ENCODE measurements around the gene COL27A1. TPM values are rescaled to one million over a fixed set of nuclear protein-coding genes. Genes with fewer than 3 reads are reported as not detected.

COL27A1 gene
- total RNA-seq, 3 donors from 2014 or later, result 3.1 to 13.6 (median 4.0) TPM

DNA sequence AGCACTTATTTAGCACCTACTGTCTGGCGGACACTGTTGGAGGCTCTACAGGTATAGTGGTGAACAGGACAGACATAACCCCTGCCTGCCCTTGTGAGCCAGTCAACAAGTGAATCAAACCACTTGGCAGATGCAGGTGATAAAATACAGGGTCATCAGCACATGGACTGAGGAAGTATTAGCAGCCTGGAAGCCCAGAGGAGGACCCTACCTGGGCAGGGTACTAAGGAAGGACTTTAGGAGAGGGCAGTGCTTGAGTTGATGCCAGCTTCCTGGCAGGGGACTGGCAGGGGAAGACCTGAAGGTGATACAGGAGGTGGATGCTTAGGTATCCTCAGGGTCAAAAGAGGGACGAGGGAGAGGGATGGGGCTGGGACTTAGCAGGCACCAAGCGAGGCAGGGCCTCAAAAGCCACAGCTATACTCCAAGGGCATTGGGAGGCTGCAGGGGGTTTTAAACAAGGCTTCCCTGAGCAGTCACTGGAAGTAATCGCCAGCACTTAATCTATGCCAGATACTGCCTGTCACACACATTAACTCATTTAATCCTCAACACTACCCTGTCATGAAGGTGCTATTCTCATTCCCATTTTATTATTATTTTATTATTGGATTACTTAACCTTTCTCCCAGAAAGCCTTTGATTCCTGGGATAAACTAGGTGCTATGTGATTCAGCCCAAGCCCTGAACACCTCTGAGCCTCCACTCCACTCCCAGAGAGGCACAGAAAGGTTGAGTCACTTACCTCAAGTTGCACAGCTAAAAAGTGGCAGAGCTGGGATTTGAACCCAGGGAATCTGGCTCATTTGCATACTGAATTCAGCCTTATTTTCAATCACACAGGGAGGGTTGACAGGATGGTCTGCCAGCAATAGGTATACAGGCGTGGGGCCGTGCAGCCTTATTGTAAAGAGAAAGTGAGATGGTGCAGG lies 103.8 kb downstream of the COL27A1 start:
- ATAC-seq (no peak), DNase-seq (no peak)
- Histone ChIP-seq H3K36me3 (ENCODE audit: low read depth) (no peaks in the 10 kb centered on the region), H3K4me3 (no peak overlapping the region), H3K9me3 (no peaks in the 10 kb centered on the region), H3K4me1 (ENCODE audit: low read depth) (no peaks in the 10 kb centered on the region)
- no peak for TF ChIP-seq CTCF (IDR thresholded peaks at IDR 0.05)
- intact Hi-C loops (cut with DNase I, micrococcal nuclease), result no loop called here

GRCh38 chr9:114259798-114260523 lies 104.6 kb downstream of the COL27A1 start:
- no peak for TF ChIP-seq CTCF (IDR thresholded peaks at IDR 0.05)
- no peak for DNase-seq
- no peak overlapping the region for H3K4me3 ChIP-seq
- no peaks in the 10 kb centered on the region for H3K4me1 ChIP-seq (ENCODE audit: low read depth)
- no peak for ATAC-seq
- H3K9me3 ChIP-seq, result no peaks in the 10 kb centered on the region
- intact Hi-C loops (cut with DNase I, micrococcal nuclease), result no loop called here
- H3K36me3 ChIP-seq (ENCODE audit: low read depth), result no peaks in the 10 kb centered on the region

- H3K36me3 ChIP-seq (ENCODE audit: low read depth), result no peaks in the 10 kb centered on the region
- no peak overlapping the region for H3K4me3 ChIP-seq
- DNase-seq (no peak), ATAC-seq (no peak)
- no peaks in the 10 kb centered on the region for H3K4me1 ChIP-seq (ENCODE audit: low read depth)
- no peaks in the 10 kb centered on the region for H3K9me3 ChIP-seq
- intact Hi-C loops (cut with DNase I, micrococcal nuclease), result no loop called here
- no peak for TF ChIP-seq CTCF (IDR thresholded peaks at IDR 0.05)
Observed at GRCh38 chr9:114261026-114261425, 105.7 kb downstream of the COL27A1 start.

DNA sequence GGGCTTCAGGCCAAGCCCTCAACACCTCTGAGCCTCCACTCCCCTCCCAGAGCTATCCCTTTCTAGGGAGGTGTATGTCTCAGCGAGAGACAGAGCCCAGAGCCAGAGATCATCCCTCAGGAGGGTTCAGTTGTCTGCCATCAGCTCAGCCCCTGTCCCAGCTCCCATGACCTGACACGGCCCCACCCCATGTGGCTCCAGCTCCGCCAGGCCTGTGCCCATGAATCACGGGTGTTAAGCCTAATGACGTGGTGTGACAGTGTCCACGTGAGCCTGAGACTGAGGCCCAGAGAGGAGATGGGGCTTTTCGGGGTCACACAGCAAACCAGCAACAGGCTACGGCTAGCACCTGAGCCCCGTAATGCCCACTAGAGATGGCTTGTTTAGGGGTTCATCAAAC lies 106.7 kb downstream of the COL27A1 start:
- TF ChIP-seq CTCF (IDR thresholded peaks at IDR 0.05), result no peak
- H3K9me3 ChIP-seq, result no peaks in the 10 kb centered on the region
- intact Hi-C loops (cut with DNase I, micrococcal nuclease), result no loop called here
- DNase-seq, result no peak
- H3K4me1 ChIP-seq (ENCODE audit: low read depth), result no peaks in the 10 kb centered on the region
- no peaks in the 10 kb centered on the region for H3K36me3 ChIP-seq (ENCODE audit: low read depth)
- no peak overlapping the region for H3K4me3 ChIP-seq
- no peak for ATAC-seq

GRCh38 chr9:114263853-114264510 lies 108.6 kb downstream of the COL27A1 start:
- Histone ChIP-seq H3K4me1 (ENCODE audit: low read depth) (no peaks in the 10 kb centered on the region), H3K4me3 (no peak overlapping the region), H3K9me3 (no peaks in the 10 kb centered on the region), H3K36me3 (ENCODE audit: low read depth) (no peaks in the 10 kb centered on the region)
- DNase-seq, result no peak
- ATAC-seq, result no peak
- intact Hi-C loops (cut with DNase I, micrococcal nuclease), result no loop called here
- no peak for TF ChIP-seq CTCF (IDR thresholded peaks at IDR 0.05)
